WTC11 (cell line): ENCODE results near the gene TRIM45. TPM values are rescaled to one million over a fixed set of nuclear protein-coding genes. Genes with fewer than 3 reads are reported as not detected.

Source experiments
- ATAC-seq: fragments of 200-7000 bp; cut with Tn5 transposase; 2 replicates; pipeline ENCODE4 v1.10.0; 2021; ENCODE audit warnings: mild to moderate bottlenecking, moderate library complexity
- CTCF ChIA-PET: fragments of 300-600 bp; sonication (Branson Sonifier 250); formaldehyde crosslinking; loops from one replicate; lab custom pipeline; 2021; ENCODE audit warnings: antibody characterized with exemption; lab: Charles Lee
- POLR2A ChIA-PET: fragments of 350-600 bp; sonication (Branson Sonifier 250); formaldehyde crosslinking; loops from one replicate; lab custom pipeline; 2021; ENCODE audit warnings: antibody characterized with exemption; lab: Charles Lee
- DNase-seq: peaks from one replicate; pipeline ENCODE4 v3.0.0; 2021; ENCODE audit warnings: low spot score
- H3K27ac Mint-ChIP-seq: 2 replicates; pipeline ENCODE4 v1.8.0; 2021; ENCODE audit warnings: mixed read lengths
- H3K27me3 Mint-ChIP-seq: 2 replicates; pipeline ENCODE4 v1.8.0; 2021; ENCODE audit warnings: low read depth, mild to moderate bottlenecking, moderate library complexity, mixed read lengths
- H3K36me3 Mint-ChIP-seq: 2 replicates; pipeline ENCODE4 v1.8.0; 2021; ENCODE audit warnings: mixed read lengths
- H3K4me1 Mint-ChIP-seq: 2 replicates; pipeline ENCODE4 v1.8.0; 2022; ENCODE audit warnings: mixed read lengths
- H3K4me3 Mint-ChIP-seq: 2 replicates; pipeline ENCODE4 v1.8.0; 2021; ENCODE audit warnings: mild to moderate bottlenecking, moderate library complexity, mixed read lengths
- H3K9me3 Mint-ChIP-seq: 2 replicates; pipeline ENCODE4 v1.8.0; 2021; ENCODE audit warnings: mixed read lengths
- ETV6 ChIP-seq: sonication (generic); formaldehyde crosslinking; IDR thresholded peaks from 2 replicates; pipeline ENCODE4 v1.8.1; 2022; ENCODE audit warnings: mild to moderate bottlenecking, missing genetic modification reagents
- FOXJ3 ChIP-seq: sonication (generic); formaldehyde crosslinking; IDR thresholded peaks from 2 replicates; pipeline ENCODE4 v1.9.0; 2021; ENCODE audit warnings: missing genetic modification reagents, mild to moderate bottlenecking, borderline replicate concordance
- GRHL2 ChIP-seq: fragments of 250-450 bp; sonication (Bioruptor Pico); IDR thresholded peaks from 2 replicates; pipeline ENCODE4 v1.8.0; 2022; ENCODE audit warnings: mild to moderate bottlenecking, moderate library complexity; ENCODE audit not compliant: insufficient replicate concordance, severe bottlenecking
- NFATC4 ChIP-seq: fragments of 250-450 bp; sonication (Bioruptor Pico); IDR thresholded peaks from 2 replicates; pipeline ENCODE4 v1.9.0; 2021; ENCODE audit warnings: mild to moderate bottlenecking
- NR2C2 ChIP-seq: sonication (generic); formaldehyde crosslinking; IDR thresholded peaks from 2 replicates; pipeline ENCODE4 v1.8.0; 2022; ENCODE audit warnings: mild to moderate bottlenecking, missing genetic modification reagents
- SMAD4 ChIP-seq: sonication (generic); formaldehyde crosslinking; IDR thresholded peaks from 2 replicates; pipeline ENCODE4 v1.8.0; 2022; ENCODE audit warnings: mild to moderate bottlenecking, missing genetic modification reagents
- ZNF121 ChIP-seq: sonication (generic); formaldehyde crosslinking; IDR thresholded peaks from 2 replicates; pipeline ENCODE4 v1.8.0; 2023; ENCODE audit warnings: missing genetic modification reagents
- ZNF219 ChIP-seq: sonication (generic); formaldehyde crosslinking; IDR thresholded peaks from 2 replicates; pipeline ENCODE4 v1.8.0; 2023; ENCODE audit warnings: missing genetic modification reagents, mild to moderate bottlenecking, borderline replicate concordance
- ZNF263 ChIP-seq: sonication (generic); formaldehyde crosslinking; IDR thresholded peaks from 2 replicates; pipeline ENCODE4 v1.8.1; 2022; ENCODE audit warnings: low read depth, mild to moderate bottlenecking, moderate library complexity, missing genetic modification reagents
- ZNF396 ChIP-seq: fragments of 250-450 bp; sonication (Bioruptor Pico); IDR thresholded peaks from 2 replicates; pipeline ENCODE4 v1.8.0; 2021; ENCODE audit warnings: mild to moderate bottlenecking, moderate library complexity, borderline replicate concordance
- ZNF671 ChIP-seq: fragments of 250-450 bp; sonication (Bioruptor Pico); IDR thresholded peaks from 2 replicates; pipeline ENCODE4 v1.8.0; 2021; ENCODE audit warnings: mild to moderate bottlenecking
- total RNA-seq: library from RNA; stranded (reverse); gene quantifications from 3 replicates; pipeline ENCODE4 v1.2.3, GENCODE V29; 2021
- TF ChIP-seq, protein P1 (sequence below): fragments of 250-450 bp; sonication (Bioruptor Pico); IDR thresholded peaks from 2 replicates; pipeline ENCODE4 v1.9.0; 2021; ENCODE audit warnings: mild to moderate bottlenecking
- TF ChIP-seq, protein P2 (sequence below): sonication (generic); formaldehyde crosslinking; IDR thresholded peaks from 2 replicates; pipeline ENCODE4 v1.8.1; 2022; ENCODE audit warnings: mild to moderate bottlenecking, moderate library complexity, missing genetic modification reagents
- TF ChIP-seq, protein P3 (sequence below): sonication (generic); formaldehyde crosslinking; IDR thresholded peaks from 2 replicates; pipeline ENCODE4 v1.8.1; 2023; ENCODE audit warnings: mild to moderate bottlenecking, missing genetic modification reagents, moderate library complexity
- TF ChIP-seq, protein P4 (sequence below): sonication (generic); formaldehyde crosslinking; IDR thresholded peaks from 2 replicates; pipeline ENCODE4 v1.8.0; 2023; ENCODE audit warnings: missing genetic modification reagents, mild to moderate bottlenecking, borderline replicate concordance
- TF ChIP-seq, protein P5 (sequence below): sonication (generic); formaldehyde crosslinking; conservative IDR thresholded peaks from 2 replicates; pipeline ENCODE4 v1.8.1; 2022; ENCODE audit warnings: mild to moderate bottlenecking, missing genetic modification reagents
- TF ChIP-seq, protein P6 (sequence below): sonication (generic); formaldehyde crosslinking; IDR thresholded peaks from 2 replicates; pipeline ENCODE4 v1.8.0; 2022; ENCODE audit warnings: mild to moderate bottlenecking, missing genetic modification reagents
- TF ChIP-seq, protein P7 (sequence below): sonication (generic); formaldehyde crosslinking; conservative IDR thresholded peaks from 2 replicates; pipeline ENCODE4 v1.8.1; 2023; ENCODE audit warnings: mild to moderate bottlenecking, low read depth, missing genetic modification reagents, moderate library complexity

The TRIM45 gene
- total RNA-seq, 1 experiment from 2014 or later, result 11.8 TPM

DNA sequence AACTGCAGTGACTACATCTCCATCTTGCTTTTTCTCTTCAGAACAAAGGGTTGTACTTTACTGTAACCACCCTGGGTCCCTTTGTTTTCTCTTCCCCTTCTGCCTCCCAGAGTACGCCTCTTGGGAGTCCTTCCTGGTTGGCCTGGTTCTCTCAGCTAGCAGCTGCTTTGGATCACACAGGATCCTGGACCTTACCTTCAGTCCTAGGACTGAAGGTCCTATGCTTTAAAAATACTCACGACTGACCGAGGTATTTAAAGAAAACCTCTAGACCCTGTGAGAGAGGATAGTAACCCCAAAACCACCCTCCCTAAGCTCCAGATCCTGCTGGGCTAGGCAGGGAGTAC lies 4.8 kb downstream of the TRIM45 start:
- TF ChIP-seq GRHL2 (no peak), ETV6 (CRISPR knock-in tag) (no peak), ZNF219 (CRISPR knock-in tag) (no peak), FOXJ3 (CRISPR knock-in tag) (no peak)
- TF ChIP-seq, protein P1, sequence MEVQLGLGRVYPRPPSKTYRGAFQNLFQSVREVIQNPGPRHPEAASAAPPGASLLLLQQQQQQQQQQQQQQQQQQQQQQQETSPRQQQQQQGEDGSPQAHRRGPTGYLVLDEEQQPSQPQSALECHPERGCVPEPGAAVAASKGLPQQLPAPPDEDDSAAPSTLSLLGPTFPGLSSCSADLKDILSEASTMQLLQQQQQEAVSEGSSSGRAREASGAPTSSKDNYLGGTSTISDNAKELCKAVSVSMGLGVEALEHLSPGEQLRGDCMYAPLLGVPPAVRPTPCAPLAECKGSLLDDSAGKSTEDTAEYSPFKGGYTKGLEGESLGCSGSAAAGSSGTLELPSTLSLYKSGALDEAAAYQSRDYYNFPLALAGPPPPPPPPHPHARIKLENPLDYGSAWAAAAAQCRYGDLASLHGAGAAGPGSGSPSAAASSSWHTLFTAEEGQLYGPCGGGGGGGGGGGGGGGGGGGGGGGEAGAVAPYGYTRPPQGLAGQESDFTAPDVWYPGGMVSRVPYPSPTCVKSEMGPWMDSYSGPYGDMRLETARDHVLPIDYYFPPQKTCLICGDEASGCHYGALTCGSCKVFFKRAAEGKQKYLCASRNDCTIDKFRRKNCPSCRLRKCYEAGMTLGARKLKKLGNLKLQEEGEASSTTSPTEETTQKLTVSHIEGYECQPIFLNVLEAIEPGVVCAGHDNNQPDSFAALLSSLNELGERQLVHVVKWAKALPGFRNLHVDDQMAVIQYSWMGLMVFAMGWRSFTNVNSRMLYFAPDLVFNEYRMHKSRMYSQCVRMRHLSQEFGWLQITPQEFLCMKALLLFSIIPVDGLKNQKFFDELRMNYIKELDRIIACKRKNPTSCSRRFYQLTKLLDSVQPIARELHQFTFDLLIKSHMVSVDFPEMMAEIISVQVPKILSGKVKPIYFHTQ, result no peak
- TF ChIP-seq, protein P2, sequence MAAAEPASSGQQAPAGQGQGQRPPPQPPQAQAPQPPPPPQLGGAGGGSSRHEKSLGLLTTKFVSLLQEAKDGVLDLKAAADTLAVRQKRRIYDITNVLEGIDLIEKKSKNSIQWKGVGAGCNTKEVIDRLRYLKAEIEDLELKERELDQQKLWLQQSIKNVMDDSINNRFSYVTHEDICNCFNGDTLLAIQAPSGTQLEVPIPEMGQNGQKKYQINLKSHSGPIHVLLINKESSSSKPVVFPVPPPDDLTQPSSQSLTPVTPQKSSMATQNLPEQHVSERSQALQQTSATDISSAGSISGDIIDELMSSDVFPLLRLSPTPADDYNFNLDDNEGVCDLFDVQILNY (CRISPR knock-in tag), result no peak
- TF ChIP-seq, protein P3, sequence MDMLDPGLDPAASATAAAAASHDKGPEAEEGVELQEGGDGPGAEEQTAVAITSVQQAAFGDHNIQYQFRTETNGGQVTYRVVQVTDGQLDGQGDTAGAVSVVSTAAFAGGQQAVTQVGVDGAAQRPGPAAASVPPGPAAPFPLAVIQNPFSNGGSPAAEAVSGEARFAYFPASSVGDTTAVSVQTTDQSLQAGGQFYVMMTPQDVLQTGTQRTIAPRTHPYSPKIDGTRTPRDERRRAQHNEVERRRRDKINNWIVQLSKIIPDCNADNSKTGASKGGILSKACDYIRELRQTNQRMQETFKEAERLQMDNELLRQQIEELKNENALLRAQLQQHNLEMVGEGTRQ (CRISPR knock-in tag), result no peak
- no peaks in the 10 kb centered on the region for H3K27me3 Mint-ChIP-seq
- no peak for ATAC-seq

DNA sequence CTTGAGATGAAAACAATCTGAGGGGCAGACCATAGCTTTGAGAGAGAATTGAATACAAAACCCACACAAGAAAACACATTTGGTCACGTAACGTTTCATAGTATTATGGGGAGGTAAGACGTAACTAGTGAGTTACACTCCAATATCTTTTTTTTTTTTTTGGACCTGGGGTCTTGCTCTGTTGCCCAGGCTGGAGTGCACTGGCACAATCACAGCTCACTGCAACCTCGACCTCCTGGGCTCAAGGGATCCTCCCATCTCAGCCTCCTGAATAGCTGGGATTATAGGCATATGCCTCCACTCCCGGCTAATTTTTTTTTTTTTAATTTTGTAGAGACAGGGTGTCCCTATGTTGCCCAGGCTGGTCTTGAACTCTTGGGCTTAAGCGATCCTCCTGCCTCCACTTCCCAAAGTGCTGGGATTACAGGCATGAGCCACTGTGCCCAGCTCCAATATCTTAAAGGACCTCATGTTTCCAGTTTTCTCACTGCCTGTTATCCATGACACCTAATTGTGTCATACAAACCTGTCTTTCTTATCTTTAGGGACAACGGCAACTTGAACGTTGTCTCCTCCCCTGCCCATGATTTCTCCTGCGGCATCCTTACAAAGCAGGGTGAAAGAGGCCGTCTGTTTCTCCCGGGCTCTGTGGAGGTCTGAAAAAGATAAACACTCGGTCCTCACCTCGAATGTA lies 5.3 kb downstream of the TRIM45 start:
- CTCF ChIA-PET, result interaction anchor here (1.2 to 1.9 kb wide), 2 partner anchors 12 to 168 kb away, joined by 4 to 8 read pairs (median 5); no protein-coding TSS in a partner anchor
- POLR2A ChIA-PET, result no interaction called here

More for the DNA sequence above, 4.8 kb downstream of the TRIM45 start:
- Mint-ChIP-seq H3K4me1 (peaks cover 14% of the 10 kb centered on the region), H3K4me3 (no peak overlapping the region), H3K9me3 (no peaks in the 10 kb centered on the region), H3K36me3 (peaks cover 35% of the 10 kb centered on the region), H3K27ac (peak overlapping the region; percentile 10; the same call in 1 of the 2 replicates)
- ChIA-PET POLR2A (no interaction called here), CTCF (interaction anchor here (1.2 to 1.9 kb wide), 2 partner anchors 12 to 168 kb away, joined by 4 to 8 read pairs; no protein-coding TSS in a partner anchor)
- DNase-seq, result no peak

DNA sequence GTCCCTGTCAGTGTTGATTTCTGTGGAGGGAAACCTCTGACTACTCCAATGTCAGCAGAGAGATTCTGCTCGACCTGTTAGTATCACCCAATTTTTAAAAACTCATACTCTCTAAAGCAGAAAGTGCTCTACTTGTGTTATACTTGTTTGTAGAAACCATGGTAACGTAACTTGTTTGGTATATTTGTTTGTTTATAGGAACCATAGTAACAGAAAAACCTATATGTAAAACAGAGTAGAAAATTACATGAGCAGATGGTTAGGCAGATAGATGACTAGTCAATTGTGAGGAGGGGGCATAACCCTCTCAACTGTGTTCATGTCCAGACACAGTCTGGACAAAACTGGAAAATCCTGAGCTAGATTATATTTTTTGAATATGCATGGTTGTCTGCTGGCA lies 6.7 kb downstream of the TRIM45 start:
- ATAC-seq (no peak), DNase-seq (no peak)
- H3K4me1 Mint-ChIP-seq, result peaks cover 7% of the 10 kb centered on the region
- H3K27ac Mint-ChIP-seq, result no peak overlapping the region
- H3K9me3 Mint-ChIP-seq, result no peaks in the 10 kb centered on the region
- ChIA-PET CTCF (interaction anchor here (1.3 to 1.9 kb wide), 2 partner anchors 13 to 170 kb away, joined by 5 to 8 read pairs; no protein-coding TSS in a partner anchor), POLR2A (no interaction called here)
- H3K27me3 Mint-ChIP-seq, result no peaks in the 10 kb centered on the region
- no peak overlapping the region for H3K4me3 Mint-ChIP-seq
- peaks cover 46% of the 10 kb centered on the region for H3K36me3 Mint-ChIP-seq
- TF ChIP-seq ZNF396 (CRISPR knock-in tag) (no peak), NFATC4 (CRISPR knock-in tag) (no peak)
- TF ChIP-seq, protein P4, sequence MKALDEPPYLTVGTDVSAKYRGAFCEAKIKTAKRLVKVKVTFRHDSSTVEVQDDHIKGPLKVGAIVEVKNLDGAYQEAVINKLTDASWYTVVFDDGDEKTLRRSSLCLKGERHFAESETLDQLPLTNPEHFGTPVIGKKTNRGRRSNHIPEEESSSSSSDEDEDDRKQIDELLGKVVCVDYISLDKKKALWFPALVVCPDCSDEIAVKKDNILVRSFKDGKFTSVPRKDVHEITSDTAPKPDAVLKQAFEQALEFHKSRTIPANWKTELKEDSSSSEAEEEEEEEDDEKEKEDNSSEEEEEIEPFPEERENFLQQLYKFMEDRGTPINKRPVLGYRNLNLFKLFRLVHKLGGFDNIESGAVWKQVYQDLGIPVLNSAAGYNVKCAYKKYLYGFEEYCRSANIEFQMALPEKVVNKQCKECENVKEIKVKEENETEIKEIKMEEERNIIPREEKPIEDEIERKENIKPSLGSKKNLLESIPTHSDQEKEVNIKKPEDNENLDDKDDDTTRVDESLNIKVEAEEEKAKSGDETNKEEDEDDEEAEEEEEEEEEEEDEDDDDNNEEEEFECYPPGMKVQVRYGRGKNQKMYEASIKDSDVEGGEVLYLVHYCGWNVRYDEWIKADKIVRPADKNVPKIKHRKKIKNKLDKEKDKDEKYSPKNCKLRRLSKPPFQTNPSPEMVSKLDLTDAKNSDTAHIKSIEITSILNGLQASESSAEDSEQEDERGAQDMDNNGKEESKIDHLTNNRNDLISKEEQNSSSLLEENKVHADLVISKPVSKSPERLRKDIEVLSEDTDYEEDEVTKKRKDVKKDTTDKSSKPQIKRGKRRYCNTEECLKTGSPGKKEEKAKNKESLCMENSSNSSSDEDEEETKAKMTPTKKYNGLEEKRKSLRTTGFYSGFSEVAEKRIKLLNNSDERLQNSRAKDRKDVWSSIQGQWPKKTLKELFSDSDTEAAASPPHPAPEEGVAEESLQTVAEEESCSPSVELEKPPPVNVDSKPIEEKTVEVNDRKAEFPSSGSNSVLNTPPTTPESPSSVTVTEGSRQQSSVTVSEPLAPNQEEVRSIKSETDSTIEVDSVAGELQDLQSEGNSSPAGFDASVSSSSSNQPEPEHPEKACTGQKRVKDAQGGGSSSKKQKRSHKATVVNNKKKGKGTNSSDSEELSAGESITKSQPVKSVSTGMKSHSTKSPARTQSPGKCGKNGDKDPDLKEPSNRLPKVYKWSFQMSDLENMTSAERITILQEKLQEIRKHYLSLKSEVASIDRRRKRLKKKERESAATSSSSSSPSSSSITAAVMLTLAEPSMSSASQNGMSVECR (CRISPR knock-in tag), result no peak
- TF ChIP-seq, protein P5, sequence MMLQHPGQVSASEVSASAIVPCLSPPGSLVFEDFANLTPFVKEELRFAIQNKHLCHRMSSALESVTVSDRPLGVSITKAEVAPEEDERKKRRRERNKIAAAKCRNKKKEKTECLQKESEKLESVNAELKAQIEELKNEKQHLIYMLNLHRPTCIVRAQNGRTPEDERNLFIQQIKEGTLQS (CRISPR knock-in tag), result no peak

More for the DNA sequence above, 5.3 kb downstream of the TRIM45 start:
- peaks cover 37% of the 10 kb centered on the region for H3K36me3 Mint-ChIP-seq
- no peak overlapping the region for H3K4me3 Mint-ChIP-seq
- no peak for ATAC-seq
- TF ChIP-seq ZNF671 (CRISPR knock-in tag) (no peak), ZNF263 (CRISPR knock-in tag) (no peak), NR2C2 (no peak), SMAD4 (CRISPR knock-in tag) (no peak), ZNF121 (CRISPR knock-in tag) (peak; percentile 59; the same call in 1 of the 2 replicates)
- TF ChIP-seq, protein P6, sequence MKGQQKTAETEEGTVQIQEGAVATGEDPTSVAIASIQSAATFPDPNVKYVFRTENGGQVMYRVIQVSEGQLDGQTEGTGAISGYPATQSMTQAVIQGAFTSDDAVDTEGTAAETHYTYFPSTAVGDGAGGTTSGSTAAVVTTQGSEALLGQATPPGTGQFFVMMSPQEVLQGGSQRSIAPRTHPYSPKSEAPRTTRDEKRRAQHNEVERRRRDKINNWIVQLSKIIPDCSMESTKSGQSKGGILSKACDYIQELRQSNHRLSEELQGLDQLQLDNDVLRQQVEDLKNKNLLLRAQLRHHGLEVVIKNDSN, result no peak
- TF ChIP-seq, protein P7, sequence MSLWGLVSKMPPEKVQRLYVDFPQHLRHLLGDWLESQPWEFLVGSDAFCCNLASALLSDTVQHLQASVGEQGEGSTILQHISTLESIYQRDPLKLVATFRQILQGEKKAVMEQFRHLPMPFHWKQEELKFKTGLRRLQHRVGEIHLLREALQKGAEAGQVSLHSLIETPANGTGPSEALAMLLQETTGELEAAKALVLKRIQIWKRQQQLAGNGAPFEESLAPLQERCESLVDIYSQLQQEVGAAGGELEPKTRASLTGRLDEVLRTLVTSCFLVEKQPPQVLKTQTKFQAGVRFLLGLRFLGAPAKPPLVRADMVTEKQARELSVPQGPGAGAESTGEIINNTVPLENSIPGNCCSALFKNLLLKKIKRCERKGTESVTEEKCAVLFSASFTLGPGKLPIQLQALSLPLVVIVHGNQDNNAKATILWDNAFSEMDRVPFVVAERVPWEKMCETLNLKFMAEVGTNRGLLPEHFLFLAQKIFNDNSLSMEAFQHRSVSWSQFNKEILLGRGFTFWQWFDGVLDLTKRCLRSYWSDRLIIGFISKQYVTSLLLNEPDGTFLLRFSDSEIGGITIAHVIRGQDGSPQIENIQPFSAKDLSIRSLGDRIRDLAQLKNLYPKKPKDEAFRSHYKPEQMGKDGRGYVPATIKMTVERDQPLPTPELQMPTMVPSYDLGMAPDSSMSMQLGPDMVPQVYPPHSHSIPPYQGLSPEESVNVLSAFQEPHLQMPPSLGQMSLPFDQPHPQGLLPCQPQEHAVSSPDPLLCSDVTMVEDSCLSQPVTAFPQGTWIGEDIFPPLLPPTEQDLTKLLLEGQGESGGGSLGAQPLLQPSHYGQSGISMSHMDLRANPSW (CRISPR knock-in tag), result no peak
- H3K27ac Mint-ChIP-seq, result 0 out of 2 replicates have a peak overlapping the region, but pooled peaks have one; percentile 10
- peaks cover 14% of the 10 kb centered on the region for H3K4me1 Mint-ChIP-seq
- no peak for DNase-seq
- no peaks in the 10 kb centered on the region for H3K27me3 Mint-ChIP-seq
- no peaks in the 10 kb centered on the region for H3K9me3 Mint-ChIP-seq
